ENCODE measurements around the gene TMEM222. TPM values are rescaled to one million over a fixed set of nuclear protein-coding genes. Genes with fewer than 3 reads are reported as not detected.

The TMEM222 gene
- total RNA-seq, 6 experiments from 2014 or later = 41.3 to 54.6 (median 46.1) TPM

DNA sequence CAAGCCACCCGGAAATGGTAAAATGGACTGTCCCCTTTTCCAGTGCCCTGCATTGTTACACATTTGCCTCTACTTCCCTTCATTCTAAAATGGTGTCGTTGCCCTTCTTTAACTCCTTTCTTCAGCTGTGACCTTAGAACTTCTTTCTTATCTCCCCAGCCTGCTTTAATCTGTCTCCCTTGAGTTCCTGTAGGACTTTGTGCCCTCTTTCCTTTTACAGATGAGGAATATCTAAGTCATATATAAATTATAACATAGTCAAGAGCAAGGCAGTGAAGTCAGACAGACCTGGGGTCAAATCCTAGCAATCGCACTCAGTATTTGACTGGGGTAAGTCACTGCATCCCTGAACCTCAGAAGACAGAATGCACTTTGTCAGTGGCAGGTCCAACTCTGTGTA lies 31.4 kb upstream of the TMEM222 start:
- Mint-ChIP-seq H3K9me3 (no peaks in the 10 kb centered on the region), H3K27me3 (ENCODE audit: insufficient read depth) (no peaks in the 10 kb centered on the region; the same call in 1 of the 2 replicates), H3K4me3 (no peak overlapping the region), H3K4me1 (ENCODE audit: low read depth) (peaks cover 19% of the 10 kb centered on the region), H3K27ac (no peak overlapping the region), H3K36me3 (ENCODE audit: low read depth) (peaks cover 15% of the 10 kb centered on the region; the same call in 1 of the 2 replicates)
- TF ChIP-seq, protein P1, sequence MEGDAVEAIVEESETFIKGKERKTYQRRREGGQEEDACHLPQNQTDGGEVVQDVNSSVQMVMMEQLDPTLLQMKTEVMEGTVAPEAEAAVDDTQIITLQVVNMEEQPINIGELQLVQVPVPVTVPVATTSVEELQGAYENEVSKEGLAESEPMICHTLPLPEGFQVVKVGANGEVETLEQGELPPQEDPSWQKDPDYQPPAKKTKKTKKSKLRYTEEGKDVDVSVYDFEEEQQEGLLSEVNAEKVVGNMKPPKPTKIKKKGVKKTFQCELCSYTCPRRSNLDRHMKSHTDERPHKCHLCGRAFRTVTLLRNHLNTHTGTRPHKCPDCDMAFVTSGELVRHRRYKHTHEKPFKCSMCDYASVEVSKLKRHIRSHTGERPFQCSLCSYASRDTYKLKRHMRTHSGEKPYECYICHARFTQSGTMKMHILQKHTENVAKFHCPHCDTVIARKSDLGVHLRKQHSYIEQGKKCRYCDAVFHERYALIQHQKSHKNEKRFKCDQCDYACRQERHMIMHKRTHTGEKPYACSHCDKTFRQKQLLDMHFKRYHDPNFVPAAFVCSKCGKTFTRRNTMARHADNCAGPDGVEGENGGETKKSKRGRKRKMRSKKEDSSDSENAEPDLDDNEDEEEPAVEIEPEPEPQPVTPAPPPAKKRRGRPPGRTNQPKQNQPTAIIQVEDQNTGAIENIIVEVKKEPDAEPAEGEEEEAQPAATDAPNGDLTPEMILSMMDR (IDR thresholded peaks at IDR 0.05) = no peak
- no peak for DNase-seq

DNA sequence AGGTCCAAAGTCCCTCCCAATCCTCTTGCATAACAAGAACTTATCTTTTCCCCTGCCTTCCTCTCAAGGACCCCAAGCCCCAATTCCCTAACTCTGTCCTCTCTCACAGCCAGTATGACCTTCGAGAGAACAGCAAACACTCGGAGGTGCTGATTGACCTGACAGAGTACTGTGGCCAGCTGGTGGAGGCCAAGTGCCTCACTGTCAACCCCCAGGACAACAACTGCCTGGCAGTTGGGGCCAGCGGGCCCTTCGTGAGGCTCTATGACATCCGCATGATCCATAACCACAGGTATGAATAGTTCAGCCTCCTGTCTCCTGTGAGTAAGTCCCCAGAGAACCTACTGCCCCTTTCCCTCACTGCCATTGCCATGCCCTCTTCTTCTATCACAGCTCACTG lies 29.9 kb upstream of the TMEM222 start:
- DNase-seq = peak; percentile 61
- TF ChIP-seq, protein P1 (IDR thresholded peaks at IDR 0.05) = no peak
- no peaks in the 10 kb centered on the region; the same call in 1 of the 2 replicates for H3K27me3 Mint-ChIP-seq (ENCODE audit: insufficient read depth)
- H3K9me3 Mint-ChIP-seq = no peaks in the 10 kb centered on the region
- peaks cover 15% of the 10 kb centered on the region; the same call in 1 of the 2 replicates for H3K36me3 Mint-ChIP-seq (ENCODE audit: low read depth)
- peak overlapping the region; percentile 65 for H3K27ac Mint-ChIP-seq
- H3K4me1 Mint-ChIP-seq (ENCODE audit: low read depth) = peaks cover 19% of the 10 kb centered on the region
- no peak overlapping the region for H3K4me3 Mint-ChIP-seq

DNA sequence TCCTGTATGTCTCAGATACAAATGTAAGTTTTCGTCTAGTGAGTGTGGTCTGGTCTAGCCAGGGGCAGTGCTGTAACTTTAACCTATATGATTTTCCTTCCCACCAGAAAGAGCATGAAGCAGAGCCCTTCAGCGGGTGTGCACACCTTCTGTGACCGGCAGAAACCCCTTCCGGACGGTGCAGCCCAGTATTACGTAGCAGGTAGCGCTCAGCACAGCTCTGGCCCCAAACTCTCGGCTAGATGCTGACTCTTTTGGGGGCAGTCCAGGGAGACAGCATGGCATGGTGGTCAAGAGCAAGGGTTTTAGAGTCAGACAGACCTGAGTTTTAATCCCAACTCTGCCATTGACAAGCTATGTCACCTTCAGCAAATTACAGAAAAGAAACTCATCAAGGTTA lies 28.0 kb upstream of the TMEM222 start:
- Mint-ChIP-seq H3K4me3 (no peak overlapping the region), H3K9me3 (no peaks in the 10 kb centered on the region), H3K4me1 (ENCODE audit: low read depth) (peaks cover 29% of the 10 kb centered on the region), H3K27me3 (ENCODE audit: insufficient read depth) (no peaks in the 10 kb centered on the region; the same call in 1 of the 2 replicates), H3K27ac (no peak overlapping the region), H3K36me3 (ENCODE audit: low read depth) (peaks cover 10% of the 10 kb centered on the region; the same call in 1 of the 2 replicates)
- DNase-seq = no peak
- TF ChIP-seq, protein P1 (IDR thresholded peaks at IDR 0.05) = no peak

DNA sequence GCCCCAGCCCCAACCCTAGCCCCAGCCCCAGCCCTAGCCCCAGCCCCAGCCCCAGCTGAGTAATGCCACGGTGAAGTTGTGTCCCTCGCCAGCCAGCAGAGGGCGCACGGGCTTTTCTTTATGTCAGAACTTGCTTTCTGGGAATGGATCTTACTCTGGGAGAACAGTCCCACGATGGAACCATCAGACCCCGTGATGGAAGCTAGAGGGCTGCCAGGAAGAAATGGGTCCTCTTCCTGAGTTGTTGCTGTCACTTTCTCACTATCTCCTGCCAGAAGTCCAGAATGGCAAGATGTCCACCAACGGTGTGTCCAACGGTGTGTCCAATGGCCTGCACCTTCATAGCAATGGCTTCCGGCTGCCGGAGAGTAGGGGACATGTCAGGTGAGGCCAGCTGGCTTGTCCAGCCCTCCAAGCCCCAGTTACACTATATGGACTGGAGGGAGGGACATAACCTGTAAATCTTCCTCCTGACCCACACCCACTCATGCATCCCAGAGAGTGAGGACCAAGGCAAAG lies 25.1 kb upstream of the TMEM222 start:
- Mint-ChIP-seq H3K27me3 (ENCODE audit: insufficient read depth) (peaks cover 1% of the 10 kb centered on the region), H3K4me3 (no peak overlapping the region), H3K4me1 (ENCODE audit: low read depth) (peaks cover 46% of the 10 kb centered on the region), H3K27ac (no peak overlapping the region), H3K36me3 (ENCODE audit: low read depth) (peaks cover 5% of the 10 kb centered on the region; the same call in 1 of the 2 replicates), H3K9me3 (no peaks in the 10 kb centered on the region)
- DNase-seq = peak; percentile 59
- TF ChIP-seq, protein P1 (IDR thresholded peaks at IDR 0.05) = peak; percentile 79

DNA sequence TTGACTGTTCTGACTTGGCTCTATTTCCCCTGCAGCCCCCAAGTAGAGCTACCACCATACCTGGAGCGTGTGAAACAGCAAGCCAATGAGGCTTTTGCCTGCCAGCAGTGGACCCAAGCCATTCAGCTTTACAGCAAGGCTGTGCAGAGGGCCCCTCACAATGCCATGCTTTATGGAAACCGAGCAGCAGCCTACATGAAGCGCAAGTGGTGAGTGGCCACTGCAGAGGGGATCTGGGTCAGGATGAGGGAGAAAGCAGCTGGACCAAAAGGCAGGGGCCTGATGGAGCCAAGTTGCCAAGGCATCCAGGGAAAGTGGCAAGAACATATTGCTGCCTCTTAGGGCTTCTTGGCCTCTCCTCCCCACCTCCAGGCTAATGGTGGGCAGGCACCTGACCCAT lies 24.1 kb upstream of the TMEM222 start:
- TF ChIP-seq, protein P1 (IDR thresholded peaks at IDR 0.05) = no peak
- DNase-seq = no peak
- Mint-ChIP-seq H3K27me3 (ENCODE audit: insufficient read depth) (peaks cover 1% of the 10 kb centered on the region), H3K4me3 (no peak overlapping the region), H3K4me1 (ENCODE audit: low read depth) (peaks cover 44% of the 10 kb centered on the region), H3K27ac (peak overlapping the region; percentile 98), H3K36me3 (ENCODE audit: low read depth) (no peaks in the 10 kb centered on the region), H3K9me3 (no peaks in the 10 kb centered on the region)
